ENCODE results near the gene KCNJ10. TPM values are rescaled to one million over a fixed set of nuclear protein-coding genes. Genes with fewer than 3 reads are reported as not detected.

Gene KCNJ10
- polyA plus RNA-seq, 1 donor: 0.71 TPM

GRCh38 chr1:159964144-159964543 lies 105.8 kb downstream of the KCNJ10 start:
- no peak for DNase-seq (ENCODE audit: low read depth)

GRCh38 chr1:159962176-159962575 lies 107.8 kb downstream of the KCNJ10 start:
- no peak for DNase-seq (ENCODE audit: low read depth)

GRCh38 chr1:159961636-159962035 lies 108.3 kb downstream of the KCNJ10 start:
- no peak for DNase-seq (ENCODE audit: low read depth)

- peak; percentile 76 for DNase-seq (ENCODE audit: low read depth)
These were observed 109.1 kb downstream of the KCNJ10 start for GRCh38 chr1:159960721-159961381.

GRCh38 chr1:159959451-159959850 lies 110.5 kb downstream of the KCNJ10 start:
- DNase-seq (ENCODE audit: low read depth): no peak

GRCh38 chr1:159958719-159959380 lies 111.1 kb downstream of the KCNJ10 start:
- DNase-seq (ENCODE audit: low read depth): no peak

GRCh38 chr1:159957824-159958268 lies 112.1 kb downstream of the KCNJ10 start:
- no peak for DNase-seq (ENCODE audit: low read depth)

GRCh38 chr1:159955456-159955855 lies 114.5 kb downstream of the KCNJ10 start:
- DNase-seq (ENCODE audit: low read depth): no peak

- no peak for DNase-seq (ENCODE audit: low read depth)
These were observed 116.1 kb downstream of the KCNJ10 start, which contains the start of gene SLAMF9 for GRCh38 chr1:159953536-159954515. TSS of gene SLAMF9 (minus strand) at chr1:159954237. CDS start at chr1:159954137, 100 bp downstream.

- DNase-seq (ENCODE audit: low read depth): no peak
These were observed 117.0 kb downstream of the KCNJ10 start for GRCh38 chr1:159952932-159953331.

- DNase-seq (ENCODE audit: low read depth): no peak
These were observed 118.4 kb downstream of the KCNJ10 start for GRCh38 chr1:159951551-159951950.

GRCh38 chr1:159951016-159951415 lies 118.9 kb downstream of the KCNJ10 start:
- DNase-seq (ENCODE audit: low read depth): no peak

- no peak for DNase-seq (ENCODE audit: low read depth)
These were observed 120.0 kb downstream of the KCNJ10 start for GRCh38 chr1:159949981-159950381.

- DNase-seq (ENCODE audit: low read depth): no peak
These were observed 120.8 kb downstream of the KCNJ10 start for GRCh38 chr1:159949123-159949522.

Other genes starting within 250 kb of the KCNJ10 start
- 0.47 TPM for gene SLAMF8, start 243.3 kb downstream of the KCNJ10 start, polyA plus RNA-seq (ENCODE audit: insufficient read length)
- gene VSIG8, start 207.5 kb downstream of the KCNJ10 start, polyA plus RNA-seq (ENCODE audit: insufficient read length): not detected
- gene CFAP45, start 170.0 kb downstream of the KCNJ10 start, polyA plus RNA-seq (ENCODE audit: insufficient read length): 0.20 TPM
- 151 TPM for gene TAGLN2, start 144.7 kb downstream of the KCNJ10 start, polyA plus RNA-seq (ENCODE audit: insufficient read length)
- gene IGSF9, start 124.5 kb downstream of the KCNJ10 start, polyA plus RNA-seq (ENCODE audit: insufficient read length): 0.28 TPM
- gene SLAMF9, start 115.9 kb downstream of the KCNJ10 start, polyA plus RNA-seq (ENCODE audit: insufficient read length): not detected
- gene PIGM, start 38.2 kb downstream of the KCNJ10 start, polyA plus RNA-seq (ENCODE audit: insufficient read length): 5.2 TPM
- gene KCNJ9, start 11.4 kb upstream of the KCNJ10 start, polyA plus RNA-seq (ENCODE audit: insufficient read length): 0.10 TPM
- 16.7 TPM for gene IGSF8, start 28.5 kb upstream of the KCNJ10 start, polyA plus RNA-seq (ENCODE audit: insufficient read length)
- 81.8 TPM for gene ATP1A2, start 45.6 kb upstream of the KCNJ10 start, polyA plus RNA-seq (ENCODE audit: insufficient read length)
- 2.8 TPM for gene ATP1A4, start 81.4 kb upstream of the KCNJ10 start, polyA plus RNA-seq (ENCODE audit: insufficient read length)
- gene CASQ1, start 120.4 kb upstream of the KCNJ10 start, polyA plus RNA-seq (ENCODE audit: insufficient read length): 1,211 TPM
- 115 TPM for gene PEA15, start 135.2 kb upstream of the KCNJ10 start, polyA plus RNA-seq (ENCODE audit: insufficient read length)
- 110 TPM for gene DCAF8, start 192.4 kb upstream of the KCNJ10 start, polyA plus RNA-seq (ENCODE audit: insufficient read length)
- gene PEX19, start 215.0 kb upstream of the KCNJ10 start, polyA plus RNA-seq (ENCODE audit: insufficient read length): 43.2 TPM